GM12892 (cell line): Measurements from ENCODE around the gene ZNF683.

ENCODE experiments used
- POLR2AphosphoS5 ChIP-seq: IDR thresholded peaks from 2 replicates; pipeline ENCODE4 v1.6.1; 2011; ENCODE audit warnings: low read depth, low read length, control low read depth
- TAF1 ChIP-seq: IDR thresholded peaks from 2 replicates; pipeline ENCODE4 v1.6.1; 2011; ENCODE audit warnings: low read depth, mild to moderate bottlenecking, control low read depth, low read length, borderline replicate concordance

GRCh38 chr1:26417111-26417759, 44.7 kb upstream of the ZNF683 start:
- TF ChIP-seq POLR2AphosphoS5 = no peak
- no peak for TF ChIP-seq TAF1
